Stimulated activated CD4-positive, alpha-beta T cell treated with anti-CD3 and anti-CD28 coated beads, Interleukin-4, amount 100 ng/mL, for 4 hours (primary cell): ENCODE measurements around the gene ATXN7L3.
"Not testable (repeated sequence)": the region's sequence is repeated elsewhere in the genome, so short reads cannot be mapped to it uniquely, and the experiment has no call there.

ENCODE experiments used
- DNase-seq, 2 experiments: peaks; one replicate each; pipeline ENCODE4 v3.0.0-alpha.2; 2020

The ATXN7L3 gene

GRCh38 chr17:44199553-44200477, at the start of gene ATXN7L3:
ATXN7L3 (minus strand) TSS chr17:44199884; CDS start chr17:44198070, 1,814 bp downstream.
- DNase-seq, result peak; percentile 99 to 100

GRCh38 chr17:44247876-44248736, 48.4 kb upstream of the ATXN7L3 start:
- DNase-seq, result no peak

DNA sequence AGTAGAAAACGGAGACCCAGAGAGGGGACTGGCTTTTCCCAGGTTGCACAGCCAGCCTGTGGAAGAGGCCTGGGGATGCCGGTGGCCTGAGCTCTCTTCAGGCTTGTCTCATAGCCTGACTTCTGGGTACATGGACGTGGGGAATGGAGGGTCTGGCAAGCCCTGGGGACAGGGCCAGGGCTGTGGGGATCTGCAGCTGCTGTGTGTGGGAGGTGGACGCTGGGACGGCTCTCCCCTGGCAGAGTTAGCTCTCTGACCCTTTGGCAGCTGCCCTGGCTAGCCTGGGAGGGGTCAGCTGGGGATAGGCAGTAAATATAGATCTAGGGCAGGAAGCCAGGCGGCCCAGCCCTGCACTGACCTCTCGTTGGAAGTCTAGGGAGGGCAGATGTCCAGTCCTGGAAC, 47.8 kb upstream of the ATXN7L3 start:
- no peak for DNase-seq

DNA sequence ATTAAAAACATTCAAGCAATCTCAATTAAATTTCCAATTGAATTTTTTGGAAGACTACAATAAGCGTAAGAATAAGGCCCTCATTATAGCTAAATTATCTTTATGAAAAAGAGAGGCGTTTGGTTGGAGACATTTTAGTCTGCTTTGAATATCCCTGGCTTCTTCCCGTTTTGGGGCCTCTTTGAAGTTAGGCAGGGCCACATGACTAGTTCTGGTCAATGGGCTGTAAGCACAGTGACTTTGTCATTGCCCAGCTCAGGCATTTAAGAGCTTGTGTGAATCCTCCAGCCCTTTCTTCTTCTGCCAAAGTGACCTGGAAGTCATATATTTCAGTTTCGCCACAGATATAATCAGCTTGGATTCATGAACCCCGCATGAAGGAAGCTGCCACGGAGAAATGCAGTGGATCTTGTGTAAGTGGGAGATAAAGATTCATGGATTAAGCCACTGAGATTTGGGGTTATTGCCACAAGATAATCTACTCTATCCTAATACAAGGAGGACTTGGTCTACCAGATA, 41.5 kb upstream of the ATXN7L3 start:
- no peak for DNase-seq

DNA sequence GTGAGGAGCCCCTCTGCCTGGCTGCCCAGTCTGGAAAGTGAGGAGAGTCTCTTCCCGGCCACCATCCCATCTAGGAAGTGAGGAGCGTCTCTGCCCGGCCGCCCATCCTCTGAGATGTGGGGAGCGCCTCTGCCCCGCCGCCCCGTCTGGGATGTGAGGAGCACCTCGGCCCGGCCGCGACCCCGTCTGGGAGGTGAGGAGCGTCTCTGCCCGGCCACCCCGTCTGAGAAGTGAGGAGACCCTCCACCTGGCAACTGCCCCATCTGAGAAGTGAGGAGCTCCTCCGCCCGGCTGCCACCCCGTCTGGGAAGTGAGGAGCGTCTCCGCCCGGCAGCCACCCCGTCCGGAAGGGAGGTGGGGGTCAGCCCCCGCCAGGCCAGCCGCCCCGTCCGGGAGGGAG, 38.2 kb upstream of the ATXN7L3 start:
- not testable (repeated sequence) for DNase-seq

DNA sequence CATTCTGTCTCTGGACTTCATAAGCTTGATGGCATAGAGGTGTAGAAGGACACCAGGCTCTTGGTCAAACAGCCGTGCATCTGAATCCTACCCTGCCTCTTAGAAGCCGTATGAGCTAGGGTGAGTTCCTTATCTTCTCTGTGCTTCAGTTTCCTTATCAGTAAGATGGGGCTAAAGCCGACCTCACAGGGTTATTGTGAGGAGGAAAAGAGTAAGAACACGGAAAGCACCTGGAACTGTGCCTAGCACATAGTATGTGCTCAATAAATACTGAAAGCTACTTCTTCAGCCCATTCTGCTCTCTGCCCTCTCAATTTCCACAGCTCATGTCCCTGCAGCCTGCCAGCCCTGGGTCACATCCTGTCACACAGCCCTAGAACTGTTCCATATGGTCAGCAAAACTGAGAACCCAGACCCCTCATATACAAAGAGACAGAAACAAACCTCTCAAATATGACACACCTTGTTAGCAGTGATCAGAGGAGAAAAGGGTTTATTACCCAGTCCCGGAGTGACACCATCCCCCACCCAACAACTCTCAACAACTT, 36.8 kb upstream of the ATXN7L3 start:
- no peak for DNase-seq

DNA sequence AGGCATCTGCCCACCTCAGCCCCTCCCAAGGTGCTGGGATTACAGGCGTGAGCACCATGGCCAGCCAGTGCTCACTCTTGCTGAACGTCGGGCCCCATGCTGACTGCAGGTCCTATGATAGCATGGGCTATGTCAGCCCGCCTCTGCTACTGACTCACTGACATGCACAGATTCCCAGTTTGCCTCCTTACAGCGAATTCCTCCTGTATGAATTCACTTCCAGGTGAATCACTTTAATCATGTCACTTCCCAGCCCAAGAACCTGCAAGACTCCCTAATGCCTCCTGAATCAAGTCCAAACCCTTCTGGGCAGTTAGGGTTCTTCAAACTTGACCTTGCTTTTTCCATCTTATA, 35.9 kb upstream of the ATXN7L3 start:
- no peak for DNase-seq

GRCh38 chr17:44233582-44233981, 33.9 kb upstream of the ATXN7L3 start:
- no peak for DNase-seq

- no peak for DNase-seq
These were observed 32.4 kb upstream of the ATXN7L3 start for GRCh38 chr17:44232061-44232460.

DNA sequence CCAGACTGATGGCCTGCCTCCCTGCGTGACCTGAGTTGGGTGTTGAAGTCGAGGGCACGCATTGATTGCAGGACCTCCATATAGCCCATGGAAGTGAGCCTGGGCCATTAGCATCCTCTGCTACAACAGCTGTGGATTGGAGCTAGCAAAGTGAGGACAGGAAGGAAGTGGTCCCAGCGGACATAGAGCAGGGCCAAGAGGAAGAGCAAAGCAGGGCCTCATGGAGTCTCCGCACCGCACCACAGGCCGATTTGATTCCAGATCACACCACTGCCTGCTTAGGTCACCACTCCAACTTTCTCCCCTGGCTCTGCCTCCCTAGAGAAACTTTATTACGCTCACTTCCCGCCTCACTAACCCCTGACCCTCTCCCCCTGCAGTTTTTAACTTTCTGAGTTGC, 30.5 kb upstream of the ATXN7L3 start:
- no peak for DNase-seq

DNA sequence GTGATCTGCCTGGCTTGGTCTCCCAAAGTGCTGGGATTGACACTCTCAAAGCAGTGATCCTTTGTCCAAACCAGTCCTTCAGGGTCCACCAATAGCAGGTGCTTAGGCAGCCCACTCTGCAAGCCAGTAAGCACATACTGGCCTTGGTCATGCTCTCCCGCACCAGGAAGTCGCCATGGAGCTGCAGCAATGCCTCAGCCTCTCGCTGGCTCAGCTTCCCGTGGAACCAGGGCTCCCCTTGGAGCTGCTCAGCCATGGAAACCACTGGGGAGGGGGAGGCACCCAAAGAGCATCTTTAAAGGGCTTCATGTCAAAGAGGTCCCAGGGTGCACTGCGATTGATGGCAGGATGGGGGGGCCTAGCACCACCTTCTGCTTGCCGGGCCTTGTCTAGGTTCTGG, 29.4 kb upstream of the ATXN7L3 start:
- no peak for DNase-seq

DNA sequence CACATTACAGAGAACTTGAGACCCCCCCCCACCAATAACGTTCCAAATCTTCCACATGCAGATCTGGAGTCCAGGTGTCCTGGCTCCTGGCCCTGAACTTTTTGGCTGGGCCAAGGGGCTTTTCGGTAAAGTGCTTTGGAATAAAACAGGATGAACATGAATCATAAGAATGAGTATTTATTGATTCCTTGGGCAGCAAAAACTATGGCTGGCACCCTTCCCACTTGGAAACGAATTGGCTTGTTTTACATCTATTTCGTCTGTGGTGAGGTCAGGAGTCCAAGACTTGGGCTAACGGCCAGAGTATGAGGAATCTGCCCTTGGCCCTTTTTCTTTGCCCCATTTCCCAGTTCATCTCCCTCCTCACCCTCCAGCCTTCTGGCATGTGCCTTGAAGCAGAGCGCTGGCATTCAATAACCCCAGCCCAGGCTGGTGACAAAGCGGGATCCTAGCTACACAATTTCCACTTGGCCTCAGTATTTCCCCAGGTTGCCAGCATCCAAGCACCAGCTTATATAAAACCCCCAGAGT, 23.9 kb upstream of the ATXN7L3 start:
- DNase-seq, result no peak

- DNase-seq, result peak; percentile 30 to 43
These were observed 22.6 kb upstream of the ATXN7L3 start for GRCh38 chr17:44222112-44222869.

- no peak for DNase-seq
These were observed 22.1 kb upstream of the ATXN7L3 start for GRCh38 chr17:44221862-44222111.

DNA sequence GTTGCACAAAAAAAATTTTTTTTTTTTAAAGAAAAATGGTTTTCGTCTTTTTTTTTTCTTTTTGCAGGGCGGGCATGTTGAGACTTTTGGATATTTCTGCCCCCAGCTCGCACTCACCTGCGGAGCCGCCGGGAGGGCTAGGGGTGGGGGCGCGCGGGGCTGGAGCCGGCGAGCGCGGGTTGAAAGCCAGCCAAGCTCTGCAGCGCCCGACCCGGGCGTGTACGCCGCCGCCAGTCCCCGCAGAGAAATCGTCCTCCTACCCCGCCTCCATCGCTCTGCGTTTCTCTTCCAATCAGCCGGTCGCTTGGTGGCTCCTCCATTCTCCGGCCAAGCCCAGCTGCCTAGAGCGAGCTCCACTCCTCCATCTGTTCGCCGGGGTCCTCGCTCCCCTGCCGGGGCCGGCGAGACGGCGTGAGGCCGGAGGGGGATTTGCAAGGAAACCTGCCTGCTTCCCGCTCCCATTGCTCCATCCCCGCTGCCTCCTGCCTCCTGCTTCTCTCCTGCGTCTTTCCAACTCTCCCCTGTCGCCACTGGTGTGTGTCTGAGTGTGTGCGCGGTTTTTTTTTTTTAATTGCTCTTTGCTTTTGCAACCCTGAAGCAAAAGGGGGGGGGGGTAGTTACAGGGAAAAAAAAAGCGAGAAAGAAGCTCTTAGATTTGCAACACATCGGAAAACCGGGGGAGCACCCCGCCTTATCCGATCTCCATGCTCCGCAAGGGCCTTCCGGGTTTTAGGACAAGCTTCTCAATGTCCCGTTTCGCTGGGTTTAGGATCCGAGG, 21.6 kb upstream of the ATXN7L3 start:
- peak; percentile 49 to 55 for DNase-seq

- DNase-seq, result peak; percentile 54 to 58
These were observed 20.8 kb upstream of the ATXN7L3 start for GRCh38 chr17:44220213-44221083.

DNA sequence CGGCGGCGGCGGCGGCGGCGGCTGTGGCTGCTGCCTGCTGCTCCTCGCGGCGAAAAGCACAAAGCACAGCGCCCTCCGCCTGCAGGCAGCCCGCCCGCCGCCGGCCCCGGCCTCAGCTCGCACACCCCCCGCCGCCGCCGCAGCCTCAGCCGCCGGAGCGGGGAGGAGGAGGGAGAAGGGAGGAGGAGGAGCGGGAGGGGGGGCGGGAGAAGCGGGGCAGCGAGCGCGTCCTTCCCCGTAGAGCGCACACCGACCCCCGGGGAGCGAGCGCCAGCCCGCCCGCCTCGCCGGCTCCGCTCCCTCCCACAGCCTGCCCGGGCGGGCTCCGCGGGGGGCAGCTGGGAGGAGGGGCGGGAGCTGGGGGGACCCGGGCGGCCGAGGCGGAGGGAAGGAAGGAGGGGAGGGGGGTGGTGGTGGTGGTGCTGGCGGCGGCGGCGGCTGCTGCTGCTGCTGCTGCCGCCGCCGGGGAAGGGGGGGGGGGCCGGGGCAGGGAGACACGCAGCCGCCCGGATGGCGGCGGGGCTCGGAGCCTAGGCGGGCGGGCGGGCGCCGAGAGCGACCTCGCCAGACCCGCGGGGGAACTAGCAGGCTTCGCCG, 20.0 kb upstream of the ATXN7L3 start, which contains the start of gene UBTF:
Gene UBTF, minus strand, starts transcription at position 60 of the 597 bp plus-strand sequence. CDS start 1,446 bp downstream, outside the sequence.
- DNase-seq, result peak; percentile 65 to 74

DNA sequence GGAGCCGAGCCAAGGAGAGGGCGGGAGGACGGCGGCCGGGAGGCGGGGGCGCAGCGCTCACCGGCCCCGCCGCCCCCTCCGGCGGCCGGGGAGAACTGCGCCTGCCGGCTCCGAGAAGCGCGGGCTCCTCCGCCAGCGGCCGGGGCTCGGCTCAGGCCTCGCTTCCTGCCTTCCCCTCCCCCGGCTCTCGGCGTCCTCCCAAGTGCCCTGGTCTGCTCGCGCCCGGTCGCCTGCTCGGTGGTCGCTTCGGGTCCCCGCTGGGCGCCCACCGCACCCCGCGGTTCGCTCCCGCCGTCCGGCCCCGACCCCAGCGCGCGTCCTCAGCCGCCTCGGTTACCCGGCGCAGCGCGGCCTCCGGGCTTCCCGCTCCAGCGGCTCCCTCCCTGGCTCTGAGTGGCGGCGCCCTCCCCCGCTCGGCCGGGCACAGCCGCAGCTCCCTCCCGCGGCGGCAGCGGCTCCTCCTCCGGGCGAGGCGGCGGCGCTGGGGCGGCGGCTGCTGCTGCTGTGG, 19.5 kb upstream of the ATXN7L3 start:
- peak; percentile 61 to 66 for DNase-seq

DNA sequence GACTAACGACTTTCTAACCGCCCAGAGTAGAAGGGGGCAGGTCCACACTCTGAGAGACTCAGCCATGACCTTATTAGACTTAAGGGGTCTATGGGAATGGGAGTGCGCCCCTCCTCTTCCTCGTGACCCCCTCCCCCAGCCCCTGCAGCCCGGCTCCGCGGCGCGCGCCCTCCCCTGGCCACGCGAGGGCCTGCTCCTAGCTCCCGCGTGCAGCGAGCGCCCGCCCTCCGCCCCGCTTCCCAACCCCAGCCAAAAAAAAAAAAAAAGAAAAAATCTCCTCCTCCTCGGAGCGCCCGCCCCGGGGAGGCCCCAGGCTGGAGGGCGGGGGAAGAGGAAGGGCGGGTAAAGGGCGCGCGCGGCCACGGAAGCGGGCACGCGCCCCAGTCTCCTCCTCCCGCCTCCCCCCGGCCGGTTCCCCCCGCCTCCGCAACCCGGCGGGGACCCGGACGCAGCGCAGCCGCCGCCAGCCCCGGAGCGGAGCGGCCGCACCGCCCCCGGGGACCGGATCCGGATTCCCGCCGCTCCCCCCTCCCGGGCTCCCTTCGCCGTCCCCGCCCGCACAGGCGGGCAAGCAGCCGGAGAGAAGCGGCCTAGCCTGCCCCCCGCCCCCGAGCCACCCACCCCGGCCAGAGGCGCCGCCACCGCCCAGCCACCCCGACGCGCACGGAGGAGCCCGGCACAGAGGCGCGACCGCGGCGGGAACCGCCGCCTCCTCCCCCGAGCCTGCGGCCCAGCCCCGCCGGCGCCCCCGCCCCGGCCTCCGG, 18.8 kb upstream of the ATXN7L3 start:
- DNase-seq, result peak; percentile 88
